IMR-90 (cell line): ENCODE results near the gene KCNQ1.

ENCODE experiments used
- BHLHE40 ChIP-seq: fragments of 150-350 bp; IDR thresholded peaks from 2 replicates; pipeline ENCODE4 v1.6.1; 2016; ENCODE audit warnings: mild to moderate bottlenecking, low read depth, low read length
- CEBPB ChIP-seq: IDR thresholded peaks from 2 replicates; pipeline ENCODE4 v1.6.1; 2012; ENCODE audit warnings: low read depth, low read length, improper control_type of control experiment
- FOS ChIP-seq: fragments of 150-350 bp; IDR thresholded peaks from 2 replicates; pipeline ENCODE4 v1.6.1; 2016; ENCODE audit warnings: low read depth, low read length
- MAFK ChIP-seq: IDR thresholded peaks from 2 replicates; pipeline ENCODE4 v1.6.1; 2012; ENCODE audit warnings: low read depth, low read length, improper control_type of control experiment
- MXI1 ChIP-seq: IDR thresholded peaks from 2 replicates; pipeline ENCODE4 v1.6.1; 2012; ENCODE audit warnings: low read depth, mild to moderate bottlenecking, low read length, moderate library complexity, borderline replicate concordance
- NFE2L2 ChIP-seq: fragments of 150-350 bp; IDR thresholded peaks from 2 replicates; pipeline ENCODE4 v1.6.1; 2016; ENCODE audit warnings: low read depth, mild to moderate bottlenecking, low read length
- POLR2A ChIP-seq: IDR thresholded peaks from 2 replicates; pipeline ENCODE4 v1.6.1; 2012; ENCODE audit warnings: mild to moderate bottlenecking, low read depth, low read length
- RAD21 ChIP-seq: IDR thresholded peaks from 2 replicates; pipeline ENCODE4 v1.6.1; 2012; ENCODE audit warnings: low read length, improper control_type of control experiment
- RFX5 ChIP-seq: IDR thresholded peaks from 2 replicates; pipeline ENCODE4 v1.8.0; 2012; ENCODE audit warnings: low read depth, mild to moderate bottlenecking, low read length, moderate library complexity
- SMC3 ChIP-seq: fragments of 150-350 bp; IDR thresholded peaks from 2 replicates; pipeline ENCODE4 v1.6.1; 2016; ENCODE audit warnings: low read depth, mild to moderate bottlenecking, antibody characterized with exemption, low read length, moderate library complexity
- TF ChIP-seq, protein P1 (sequence below): conservative IDR thresholded peaks from 2 replicates; pipeline ENCODE4 v1.5.1; 2012; ENCODE audit warnings: mild to moderate bottlenecking, low read depth, low read length, improper control_type of control experiment
- TF ChIP-seq, protein P2 (sequence below): fragments of 150-350 bp; IDR thresholded peaks from 2 replicates; pipeline ENCODE4 v1.6.1; 2017; ENCODE audit warnings: mild to moderate bottlenecking, antibody characterized with exemption, low read length, low read depth

DNA sequence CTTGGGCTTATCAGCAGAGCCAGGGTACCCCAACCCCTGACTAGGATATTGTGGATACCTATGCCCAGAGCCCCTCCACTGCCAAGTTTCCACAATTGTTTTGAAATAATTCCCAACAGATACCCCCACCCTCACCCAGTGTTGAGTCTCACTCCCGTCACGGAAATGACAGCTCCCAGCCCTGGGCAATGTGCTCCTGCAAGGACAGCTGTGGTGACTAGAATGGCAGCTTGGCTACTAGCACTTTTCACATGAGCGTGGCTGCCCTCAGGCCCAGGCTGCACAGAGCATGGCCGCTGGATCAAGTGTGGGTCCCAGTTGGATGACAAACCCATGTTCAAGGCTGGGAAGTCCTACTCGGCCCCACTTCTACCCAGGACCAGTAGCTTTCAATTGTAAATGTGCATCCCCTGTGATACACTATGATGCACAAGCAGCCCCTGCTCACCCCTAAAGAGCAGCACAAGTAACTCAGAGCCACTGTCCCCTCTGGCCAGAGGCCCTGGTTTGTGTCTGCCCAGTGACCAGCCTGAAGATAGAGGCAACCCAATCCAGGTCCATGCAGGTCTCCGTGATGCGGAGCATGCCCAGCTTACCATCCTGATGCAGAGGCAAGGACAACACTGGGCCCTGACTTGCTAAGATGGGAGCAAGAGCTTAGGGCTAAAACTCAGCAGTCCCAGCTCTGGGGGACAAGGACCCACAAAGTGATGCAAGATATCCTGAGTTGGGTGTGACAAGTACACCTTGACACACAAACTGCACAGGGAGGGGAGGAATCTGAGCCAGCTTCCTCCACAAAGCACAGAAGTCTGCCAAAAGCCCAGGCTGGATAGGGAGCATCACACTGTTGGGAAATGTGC lies 241.8 kb downstream of the KCNQ1 start:
- TF ChIP-seq, protein P1, sequence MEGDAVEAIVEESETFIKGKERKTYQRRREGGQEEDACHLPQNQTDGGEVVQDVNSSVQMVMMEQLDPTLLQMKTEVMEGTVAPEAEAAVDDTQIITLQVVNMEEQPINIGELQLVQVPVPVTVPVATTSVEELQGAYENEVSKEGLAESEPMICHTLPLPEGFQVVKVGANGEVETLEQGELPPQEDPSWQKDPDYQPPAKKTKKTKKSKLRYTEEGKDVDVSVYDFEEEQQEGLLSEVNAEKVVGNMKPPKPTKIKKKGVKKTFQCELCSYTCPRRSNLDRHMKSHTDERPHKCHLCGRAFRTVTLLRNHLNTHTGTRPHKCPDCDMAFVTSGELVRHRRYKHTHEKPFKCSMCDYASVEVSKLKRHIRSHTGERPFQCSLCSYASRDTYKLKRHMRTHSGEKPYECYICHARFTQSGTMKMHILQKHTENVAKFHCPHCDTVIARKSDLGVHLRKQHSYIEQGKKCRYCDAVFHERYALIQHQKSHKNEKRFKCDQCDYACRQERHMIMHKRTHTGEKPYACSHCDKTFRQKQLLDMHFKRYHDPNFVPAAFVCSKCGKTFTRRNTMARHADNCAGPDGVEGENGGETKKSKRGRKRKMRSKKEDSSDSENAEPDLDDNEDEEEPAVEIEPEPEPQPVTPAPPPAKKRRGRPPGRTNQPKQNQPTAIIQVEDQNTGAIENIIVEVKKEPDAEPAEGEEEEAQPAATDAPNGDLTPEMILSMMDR = no peak
- TF ChIP-seq POLR2A (no peak), MXI1 (no peak), RAD21 (no peak), RFX5 (no peak), CEBPB (no peak), MAFK (no peak), SMC3 (no peak), NFE2L2 (no peak), BHLHE40 (no peak), FOS (no peak)
- TF ChIP-seq, protein P2, sequence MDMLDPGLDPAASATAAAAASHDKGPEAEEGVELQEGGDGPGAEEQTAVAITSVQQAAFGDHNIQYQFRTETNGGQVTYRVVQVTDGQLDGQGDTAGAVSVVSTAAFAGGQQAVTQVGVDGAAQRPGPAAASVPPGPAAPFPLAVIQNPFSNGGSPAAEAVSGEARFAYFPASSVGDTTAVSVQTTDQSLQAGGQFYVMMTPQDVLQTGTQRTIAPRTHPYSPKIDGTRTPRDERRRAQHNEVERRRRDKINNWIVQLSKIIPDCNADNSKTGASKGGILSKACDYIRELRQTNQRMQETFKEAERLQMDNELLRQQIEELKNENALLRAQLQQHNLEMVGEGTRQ = no peak
